Measurements from ENCODE around the gene MTCP1. TPM values are rescaled to one million over a fixed set of nuclear protein-coding genes. Genes with fewer than 3 reads are reported as not detected.

MTCP1 gene
- total RNA-seq, 2 donors from 2014 or later, result 17.1 to 19.5 TPM

GRCh38 chrX:155061760-155062159 is 9.2 kb downstream of the MTCP1 start:
- Mint-ChIP-seq H3K9me3 (no peaks in the 10 kb centered on the region), H3K36me3 (no peaks in the 10 kb centered on the region), H3K27ac (no peak overlapping the region)
- ATAC-seq (no peak), DNase-seq (ENCODE audit: low spot score in 2 of 2) (no peak)

- peak in 1 of 2 donors; percentile 25 for DNase-seq (ENCODE audit: low spot score in 2 of 2)
- peak overlapping the region; percentile 50 to 53 for H3K27ac Mint-ChIP-seq
- peaks cover 0 to 9% of the 10 kb centered on the region in 2 donors for H3K36me3 Mint-ChIP-seq
These were observed 13.8 kb downstream of the MTCP1 start for GRCh38 chrX:155056877-155057792.

GRCh38 chrX:155056471-155056870 is 14.5 kb downstream of the MTCP1 start:
- H3K36me3 Mint-ChIP-seq, result peaks cover 0 to 9% of the 10 kb centered on the region in 2 donors
- H3K9me3 Mint-ChIP-seq, result no peaks in the 10 kb centered on the region
- H3K27ac Mint-ChIP-seq, result no peak overlapping the region
- DNase-seq (ENCODE audit: low spot score in 2 of 2) (no peak), ATAC-seq (peak; percentile 67 to 73)

More at GRCh38 chrX:155056877-155057792, 13.8 kb downstream of the MTCP1 start:
- ATAC-seq, result peak; percentile 74 to 89
- H3K9me3 Mint-ChIP-seq, result no peaks in the 10 kb centered on the region

- Mint-ChIP-seq H3K27ac (no peak overlapping the region), H3K9me3 (no peaks in the 10 kb centered on the region), H3K36me3 (peaks cover 0 to 9% of the 10 kb centered on the region in 2 donors)
- DNase-seq (ENCODE audit: low spot score in 2 of 2) (no peak), ATAC-seq (no peak)
These were observed 15.4 kb downstream of the MTCP1 start for GRCh38 chrX:155055494-155055893.

GRCh38 chrX:155054255-155054654 is 16.7 kb downstream of the MTCP1 start:
- Mint-ChIP-seq H3K36me3 (peaks cover 0 to 9% of the 10 kb centered on the region in 2 donors), H3K9me3 (no peaks in the 10 kb centered on the region), H3K27ac (no peak overlapping the region)
- no peak for DNase-seq (ENCODE audit: low spot score in 2 of 2)
- no peak for ATAC-seq

GRCh38 chrX:155053656-155054055 is 17.3 kb downstream of the MTCP1 start:
- Mint-ChIP-seq H3K27ac (peak overlapping the region in 1 of 2 donors; percentile 27), H3K36me3 (peaks cover 3 to 9% of the 10 kb centered on the region in 2 donors), H3K9me3 (no peaks in the 10 kb centered on the region)
- ATAC-seq (no peak), DNase-seq (ENCODE audit: low spot score in 2 of 2) (no peak)

GRCh38 chrX:155052738-155053498 is 18.0 kb downstream of the MTCP1 start:
- no peaks in the 10 kb centered on the region for H3K9me3 Mint-ChIP-seq
- H3K36me3 Mint-ChIP-seq, result peaks cover 4 to 9% of the 10 kb centered on the region in 2 donors
- no peak for DNase-seq (ENCODE audit: low spot score in 2 of 2)
- peak overlapping the region in 1 of 2 donors; percentile 44 for H3K27ac Mint-ChIP-seq
- no peak for ATAC-seq

GRCh38 chrX:155048977-155049619 is 21.8 kb downstream of the MTCP1 start:
- peak overlapping the region; percentile 53 to 88 for H3K27ac Mint-ChIP-seq
- H3K36me3 Mint-ChIP-seq, result peaks cover 0 to 4% of the 10 kb centered on the region in 2 donors
- peak in 1 of 2 donors; percentile 54 for DNase-seq (ENCODE audit: low spot score in 2 of 2)
- ATAC-seq, result peak in 1 of 2 donors; percentile 67
- H3K9me3 Mint-ChIP-seq, result no peaks in the 10 kb centered on the region

- Mint-ChIP-seq H3K9me3 (no peaks in the 10 kb centered on the region), H3K36me3 (peaks cover 4% of the 10 kb centered on the region in 2 donors), H3K27ac (no peak overlapping the region)
- ATAC-seq (no peak), DNase-seq (ENCODE audit: low spot score in 2 of 2) (no peak)
These were observed 24.0 kb downstream of the MTCP1 start for GRCh38 chrX:155046811-155047528.

GRCh38 chrX:155046129-155046810 is 24.7 kb downstream of the MTCP1 start:
- Mint-ChIP-seq H3K27ac (no peak overlapping the region), H3K9me3 (no peaks in the 10 kb centered on the region), H3K36me3 (peaks cover 4% of the 10 kb centered on the region in 2 donors)
- ATAC-seq, result no peak
- DNase-seq (ENCODE audit: low spot score in 2 of 2), result no peak

GRCh38 chrX:155035688-155036087 is 35.2 kb downstream of the MTCP1 start:
- DNase-seq (ENCODE audit: low spot score in 2 of 2), result no peak
- ATAC-seq, result no peak
- H3K9me3 Mint-ChIP-seq, result no peaks in the 10 kb centered on the region
- H3K27ac Mint-ChIP-seq, result no peak overlapping the region
- H3K36me3 Mint-ChIP-seq, result peaks cover 9 to 35% of the 10 kb centered on the region in 2 donors

- Mint-ChIP-seq H3K9me3 (no peaks in the 10 kb centered on the region), H3K36me3 (peaks cover 9 to 17% of the 10 kb centered on the region in 2 donors), H3K27ac (no peak overlapping the region)
- no peak for DNase-seq (ENCODE audit: low spot score in 2 of 2)
- ATAC-seq, result no peak
These were observed 39.3 kb downstream of the MTCP1 start for GRCh38 chrX:155031657-155032056.

GRCh38 chrX:155028877-155029291 is 42.1 kb downstream of the MTCP1 start:
- DNase-seq (ENCODE audit: low spot score in 2 of 2), result no peak
- Mint-ChIP-seq H3K9me3 (no peaks in the 10 kb centered on the region), H3K27ac (peak overlapping the region; percentile 79 to 92), H3K36me3 (no peaks in the 10 kb centered on the region)
- ATAC-seq, result no peak

- H3K36me3 Mint-ChIP-seq, result no peaks in the 10 kb centered on the region
These were observed 42.8 kb downstream of the MTCP1 start for GRCh38 chrX:155028129-155028528.

GRCh38 chrX:155027509-155028066 is 43.3 kb downstream of the MTCP1 start:
- DNase-seq (ENCODE audit: low spot score in 2 of 2), result peak in 1 of 2 donors; percentile 7
- peak; percentile 20 to 35 for ATAC-seq
- H3K36me3 Mint-ChIP-seq, result no peaks in the 10 kb centered on the region
- H3K9me3 Mint-ChIP-seq, result no peaks in the 10 kb centered on the region
- H3K27ac Mint-ChIP-seq, result peak overlapping the region; percentile 89 to 92

More at GRCh38 chrX:155028129-155028528, 42.8 kb downstream of the MTCP1 start:
- ATAC-seq, result no peak
- Mint-ChIP-seq H3K27ac (peak overlapping the region in 1 of 2 donors; percentile 92), H3K9me3 (no peaks in the 10 kb centered on the region)
- no peak for DNase-seq (ENCODE audit: low spot score in 2 of 2)
